GM12878 (cell line): ENCODE results near the gene TIPRL.

Experiments used
- YY1 ChIP-seq: IDR thresholded peaks from 2 replicates; pipeline ENCODE4 v1.6.1; 2011; ENCODE audit warnings: low read depth, mild to moderate bottlenecking, low read length
- TF ChIP-seq, protein P1 (sequence below), 3 experiments: IDR thresholded peaks in 2 of 3; conservative IDR thresholded peaks in 1 of 3; 2 replicates each; pipeline ENCODE4 v1.5.1; 2011; ENCODE audit warnings: low read depth in 3 of 3, low read length in 3 of 3, mild to moderate bottlenecking in 3 of 3, control low read depth in 2 of 3, moderate library complexity in 2 of 3, inconsistent platforms in 1 of 3, mixed read lengths in 1 of 3; ENCODE audit not compliant: control insufficient read depth in 2 of 3, insufficient read depth in 1 of 3; ENCODE audit errors: extremely low read depth in 1 of 3

DNA sequence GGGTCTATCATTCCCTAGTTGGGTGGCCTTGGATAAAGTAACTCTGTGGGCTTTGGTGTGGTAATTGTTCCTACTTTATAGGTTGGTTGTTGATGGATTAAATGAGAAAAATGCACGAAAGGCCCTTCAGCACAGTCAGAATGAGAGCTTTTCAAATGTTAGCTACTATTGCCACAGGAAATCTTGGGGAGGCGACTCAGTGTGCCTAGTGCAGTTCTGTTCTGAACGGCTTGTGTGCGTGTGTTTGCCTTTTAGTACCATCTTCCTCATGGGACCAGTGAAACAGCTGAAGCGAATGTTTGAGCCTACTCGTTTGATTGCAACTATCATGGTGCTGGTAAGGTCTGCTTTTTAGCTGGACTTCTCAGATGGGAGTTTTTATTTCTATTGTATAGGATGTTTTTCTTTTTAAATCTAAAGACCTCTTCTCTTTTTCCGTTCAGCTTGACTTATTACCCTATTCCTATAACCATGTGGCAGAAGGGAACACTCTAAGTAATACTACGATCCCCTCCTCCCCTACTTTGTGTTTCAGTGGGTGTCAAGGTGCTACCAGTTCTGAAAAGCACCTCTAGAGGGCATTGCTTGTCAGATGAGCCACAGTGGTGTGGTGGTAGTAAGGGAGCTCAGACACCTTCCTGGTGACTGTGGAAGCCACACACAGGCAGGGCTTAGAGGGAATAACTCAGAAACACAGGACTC is 56.2 kb downstream of the TIPRL start:
- TF ChIP-seq, protein P1, sequence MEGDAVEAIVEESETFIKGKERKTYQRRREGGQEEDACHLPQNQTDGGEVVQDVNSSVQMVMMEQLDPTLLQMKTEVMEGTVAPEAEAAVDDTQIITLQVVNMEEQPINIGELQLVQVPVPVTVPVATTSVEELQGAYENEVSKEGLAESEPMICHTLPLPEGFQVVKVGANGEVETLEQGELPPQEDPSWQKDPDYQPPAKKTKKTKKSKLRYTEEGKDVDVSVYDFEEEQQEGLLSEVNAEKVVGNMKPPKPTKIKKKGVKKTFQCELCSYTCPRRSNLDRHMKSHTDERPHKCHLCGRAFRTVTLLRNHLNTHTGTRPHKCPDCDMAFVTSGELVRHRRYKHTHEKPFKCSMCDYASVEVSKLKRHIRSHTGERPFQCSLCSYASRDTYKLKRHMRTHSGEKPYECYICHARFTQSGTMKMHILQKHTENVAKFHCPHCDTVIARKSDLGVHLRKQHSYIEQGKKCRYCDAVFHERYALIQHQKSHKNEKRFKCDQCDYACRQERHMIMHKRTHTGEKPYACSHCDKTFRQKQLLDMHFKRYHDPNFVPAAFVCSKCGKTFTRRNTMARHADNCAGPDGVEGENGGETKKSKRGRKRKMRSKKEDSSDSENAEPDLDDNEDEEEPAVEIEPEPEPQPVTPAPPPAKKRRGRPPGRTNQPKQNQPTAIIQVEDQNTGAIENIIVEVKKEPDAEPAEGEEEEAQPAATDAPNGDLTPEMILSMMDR (IDR thresholded peaks at IDR 0.05 in 2 of 3, conservative IDR thresholded peaks at IDR 0.05 in 1 of 3; ENCODE audit: control insufficient read depth in 2 of 3, extremely low read depth in 1 of 3, insufficient read depth in 1 of 3, low read depth in 3 of 3, low read length in 3 of 3): peak; percentile 63 to 80 (median 79)
- no peak for TF ChIP-seq YY1
